ENCODE results near the gene PRR3.

GRCh38 chr6:30537931-30538330 lies 19.2 kb upstream of the PRR3 start:
- TF ChIP-seq CTCF (IDR thresholded peaks at IDR 0.05) (no peak), EP300 (IDR thresholded peaks at IDR 0.05) (no peak)

Measured in esophagus muscularis mucosa (tissue), 3 donors.